ENCODE data around the gene ZNF610. TPM values are rescaled to one million over a fixed set of nuclear protein-coding genes. Genes with fewer than 3 reads are reported as not detected.

ZNF610 gene
- total RNA-seq, 6 experiments from 2014 or later: 0.16 to 0.51 (median 0.39) TPM; not detected in 1

- WGBS (ENCODE audit: insufficient coverage, low coverage, low lambda C conversion rate, missing lambda C conversion rate): 44% methylated on average over 7 of the region's 7 CpGs
- no peaks in the 10 kb centered on the region for H3K4me1 ChIP-seq
- intact Hi-C loops (cut with DNase I): no loop called here
- H3K36me3 ChIP-seq: peaks cover 0 to 13% (median 0%) of the 10 kb centered on the region in 4 donors
- TF ChIP-seq, protein P1, sequence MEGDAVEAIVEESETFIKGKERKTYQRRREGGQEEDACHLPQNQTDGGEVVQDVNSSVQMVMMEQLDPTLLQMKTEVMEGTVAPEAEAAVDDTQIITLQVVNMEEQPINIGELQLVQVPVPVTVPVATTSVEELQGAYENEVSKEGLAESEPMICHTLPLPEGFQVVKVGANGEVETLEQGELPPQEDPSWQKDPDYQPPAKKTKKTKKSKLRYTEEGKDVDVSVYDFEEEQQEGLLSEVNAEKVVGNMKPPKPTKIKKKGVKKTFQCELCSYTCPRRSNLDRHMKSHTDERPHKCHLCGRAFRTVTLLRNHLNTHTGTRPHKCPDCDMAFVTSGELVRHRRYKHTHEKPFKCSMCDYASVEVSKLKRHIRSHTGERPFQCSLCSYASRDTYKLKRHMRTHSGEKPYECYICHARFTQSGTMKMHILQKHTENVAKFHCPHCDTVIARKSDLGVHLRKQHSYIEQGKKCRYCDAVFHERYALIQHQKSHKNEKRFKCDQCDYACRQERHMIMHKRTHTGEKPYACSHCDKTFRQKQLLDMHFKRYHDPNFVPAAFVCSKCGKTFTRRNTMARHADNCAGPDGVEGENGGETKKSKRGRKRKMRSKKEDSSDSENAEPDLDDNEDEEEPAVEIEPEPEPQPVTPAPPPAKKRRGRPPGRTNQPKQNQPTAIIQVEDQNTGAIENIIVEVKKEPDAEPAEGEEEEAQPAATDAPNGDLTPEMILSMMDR (IDR thresholded peaks at IDR 0.05): no peak
- no peak for TF ChIP-seq POLR2A (IDR thresholded peaks at IDR 0.05)
- peak overlapping the region; percentile 50 to 64 (median 54) for H3K4me3 ChIP-seq
- H3K27ac ChIP-seq: peak overlapping the region; percentile 38 to 87 (median 66)
- H3K9me3 ChIP-seq: peaks cover 0 to 30% (median 3%) of the 10 kb centered on the region in 4 donors
- DNase-seq (no peak), ATAC-seq (no peak)
- no peaks in the 10 kb centered on the region for H3K27me3 ChIP-seq
Measured at GRCh38 chr19:52370341-52370710, 34.3 kb downstream of the ZNF610 start.

GRCh38 chr19:52391135-52391534 is 55.1 kb downstream of the ZNF610 start:
- no CpG with 5 or more reads among the region's 1 CpG for WGBS (ENCODE audit: insufficient coverage, low coverage, low lambda C conversion rate, missing lambda C conversion rate)
- no peak overlapping the region for H3K4me3 ChIP-seq
- no peaks in the 10 kb centered on the region for H3K4me1 ChIP-seq
- TF ChIP-seq, protein P1 (IDR thresholded peaks at IDR 0.05): no peak
- ATAC-seq (no peak), DNase-seq (no peak)
- H3K27ac ChIP-seq: no peak overlapping the region
- intact Hi-C loops (cut with DNase I): no loop called here
- H3K9me3 ChIP-seq: peaks cover 0 to 12% (median 4%) of the 10 kb centered on the region in 4 donors
- no peaks in the 10 kb centered on the region for H3K36me3 ChIP-seq
- H3K27me3 ChIP-seq: no peaks in the 10 kb centered on the region

DNA sequence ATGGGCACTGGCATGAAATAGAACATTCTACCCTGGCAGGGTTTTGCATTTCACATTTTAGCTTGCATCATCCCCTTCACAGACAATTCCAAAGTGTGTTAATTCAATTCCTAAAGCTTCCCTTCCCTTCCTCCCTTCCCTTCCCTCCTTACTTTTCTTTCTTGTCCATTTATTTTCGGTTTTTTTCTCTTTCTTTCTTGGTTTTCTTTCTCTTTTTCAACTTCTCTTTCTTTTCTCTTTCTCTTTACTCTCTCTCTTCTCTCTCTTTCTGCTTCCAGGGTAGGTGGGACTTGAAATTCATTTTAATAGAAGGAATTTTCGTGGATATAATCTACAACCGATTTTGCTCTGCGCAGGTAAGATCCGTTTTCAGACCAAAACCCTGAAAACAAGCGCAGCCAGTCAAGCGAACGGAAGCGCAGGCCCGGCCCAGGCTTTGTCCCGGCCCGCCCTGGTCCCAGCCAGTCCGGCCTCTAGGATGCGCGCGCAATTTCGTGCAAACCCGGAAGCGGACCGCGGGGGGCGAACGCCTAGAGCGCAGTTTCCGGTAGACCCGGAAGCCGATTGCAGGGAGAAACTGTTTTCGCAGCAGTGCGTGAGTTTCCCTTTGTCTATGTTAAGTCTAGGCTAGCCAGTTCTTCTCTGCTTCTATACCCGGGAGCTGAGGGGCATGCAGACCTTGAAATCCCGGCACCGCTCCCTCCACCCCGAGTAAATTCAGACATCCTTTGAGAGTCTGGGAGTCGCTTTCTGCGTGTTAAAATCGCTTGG is 61.5 kb downstream of the ZNF610 start, which contains the start of gene ZNF528:
Gene ZNF528, plus strand, starts transcription at position 540 of the 771 bp plus-strand sequence. CDS start 4,165 bp downstream, outside the sequence.
- Histone ChIP-seq H3K9me3 (peaks cover 0 to 3% (median 0%) of the 10 kb centered on the region in 4 donors), H3K27me3 (no peaks in the 10 kb centered on the region), H3K4me1 (no peaks in the 10 kb centered on the region), H3K4me3 (peak within 1 kb of the TSS; percentile 54 to 75 (median 54)), H3K36me3 (peaks cover 0 to 9% (median 0%) of the 10 kb centered on the region in 4 donors), H3K27ac (peak within 1 kb of the TSS in 2 of 3 donors; percentile 5 to 36)
- WGBS (ENCODE audit: insufficient coverage, low coverage, low lambda C conversion rate, missing lambda C conversion rate): 1% methylated on average over 12 of the region's 36 CpGs
- DNase-seq (peak; percentile 94 to 96 (median 94)), ATAC-seq (peak; percentile 98 to 100 (median 100))
- intact Hi-C loops (cut with DNase I): no loop called here
- TF ChIP-seq POLR2A (IDR thresholded peaks at IDR 0.05): peak; percentile 23
- TF ChIP-seq, protein P1 (IDR thresholded peaks at IDR 0.05): no peak

DNA sequence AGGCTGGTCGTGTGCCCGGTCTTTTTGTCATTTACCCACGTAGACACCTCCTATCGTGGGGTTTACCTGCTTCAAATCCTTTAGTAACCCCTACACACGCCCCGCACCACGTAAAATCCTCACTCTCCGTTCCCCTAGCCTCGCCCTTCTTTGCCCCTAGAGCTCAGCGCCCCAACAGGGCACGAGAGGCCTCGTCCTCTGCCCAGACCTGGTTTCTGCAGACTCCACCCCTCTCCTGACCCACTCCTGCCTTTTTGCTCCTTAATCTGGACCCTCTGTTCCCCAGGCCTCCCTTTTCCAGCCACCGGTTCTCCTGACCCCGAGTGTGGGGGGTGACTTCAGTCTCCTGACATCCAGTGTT is 62.0 kb downstream of the ZNF610 start:
- intact Hi-C loops (cut with DNase I): no loop called here
- peaks cover 0 to 11% (median 0%) of the 10 kb centered on the region in 4 donors for H3K36me3 ChIP-seq
- H3K4me1 ChIP-seq: no peaks in the 10 kb centered on the region
- 6% methylated on average over 14 of the region's 14 CpGs for WGBS (ENCODE audit: insufficient coverage, low coverage, low lambda C conversion rate, missing lambda C conversion rate)
- H3K4me3 ChIP-seq: peak overlapping the region; percentile 54 to 75 (median 54)
- ATAC-seq (peak; percentile 16 to 30 (median 28)), DNase-seq (no peak)
- H3K27ac ChIP-seq: peak overlapping the region in 1 of 3 donors; percentile 36
- peaks cover 0 to 3% (median 0%) of the 10 kb centered on the region in 4 donors for H3K9me3 ChIP-seq
- TF ChIP-seq, protein P1 (IDR thresholded peaks at IDR 0.05): no peak
- H3K27me3 ChIP-seq: no peaks in the 10 kb centered on the region

Measured in right lobe of liver (tissue), 6 donors.